ENCODE measurements around the gene THUMPD1.
"Not testable (repeated sequence)": the region's sequence is repeated elsewhere in the genome, so short reads cannot be mapped to it uniquely, and the experiment has no call there.

THUMPD1 gene

GRCh38 chr16:20763461-20764232, 22.0 kb upstream of the THUMPD1 start, which contains the start of gene ACSM3:
ACSM3 (plus strand) TSS chr16:20764014; CDS start chr16:20770035, 6,021 bp downstream.
- no peak for TF ChIP-seq CTCF (conservative IDR thresholded peaks at IDR 0.05; ENCODE audit: control insufficient read depth, insufficient read depth, low read depth, low read length)
- peak; percentile 81 for DNase-seq (ENCODE audit: low read depth)
- H3K4me3 ChIP-seq (ENCODE audit: control insufficient read depth, low read depth, low read length), result peak within 1 kb of the TSS; percentile 63

- no peak overlapping the region for H3K4me3 ChIP-seq (ENCODE audit: control insufficient read depth, low read depth, low read length)
- no peak for DNase-seq (ENCODE audit: low read depth)
- TF ChIP-seq CTCF (conservative IDR thresholded peaks at IDR 0.05; ENCODE audit: control insufficient read depth, insufficient read depth, low read depth, low read length), result no peak
These were observed 20.9 kb upstream of the THUMPD1 start for GRCh38 chr16:20762404-20763123.

GRCh38 chr16:20761175-20761574, 19.6 kb upstream of the THUMPD1 start:
- TF ChIP-seq CTCF (conservative IDR thresholded peaks at IDR 0.05; ENCODE audit: control insufficient read depth, insufficient read depth, low read depth, low read length), result no peak
- H3K4me3 ChIP-seq (ENCODE audit: control insufficient read depth, low read depth, low read length), result no peak overlapping the region
- DNase-seq (ENCODE audit: low read depth), result no peak

- no peak for TF ChIP-seq CTCF (conservative IDR thresholded peaks at IDR 0.05; ENCODE audit: control insufficient read depth, insufficient read depth, low read depth, low read length)
- no peak for DNase-seq (ENCODE audit: low read depth)
- no peak overlapping the region for H3K4me3 ChIP-seq (ENCODE audit: control insufficient read depth, low read depth, low read length)
These were observed 18.7 kb upstream of the THUMPD1 start for GRCh38 chr16:20760346-20760745.

- not testable (repeated sequence) for DNase-seq (ENCODE audit: low read depth); H3K4me3 ChIP-seq (ENCODE audit: control insufficient read depth, low read depth, low read length)
These were observed 14.2 kb upstream of the THUMPD1 start for GRCh38 chr16:20755799-20756198.

- no peak for DNase-seq (ENCODE audit: low read depth)
- H3K4me3 ChIP-seq (ENCODE audit: control insufficient read depth, low read depth, low read length), result no peak overlapping the region
- no peak for TF ChIP-seq CTCF (conservative IDR thresholded peaks at IDR 0.05; ENCODE audit: control insufficient read depth, insufficient read depth, low read depth, low read length)
These were observed 13.6 kb upstream of the THUMPD1 start for GRCh38 chr16:20755238-20755637.

GRCh38 chr16:20753727-20754126, 12.1 kb upstream of the THUMPD1 start:
- no peak for DNase-seq (ENCODE audit: low read depth)
- no peak for TF ChIP-seq CTCF (conservative IDR thresholded peaks at IDR 0.05; ENCODE audit: control insufficient read depth, insufficient read depth, low read depth, low read length)
- H3K4me3 ChIP-seq (ENCODE audit: control insufficient read depth, low read depth, low read length), result no peak overlapping the region

Measured in fibroblast of mammary gland (primary cell).